Cortex of kidney (tissue), 1 donor: Measurements from ENCODE around the gene AQP12A.
"Not testable (repeated sequence)": the region's sequence is repeated elsewhere in the genome, so short reads cannot be mapped to it uniquely, and the experiment has no call there.

Experiments
- DNase-seq: peaks from one replicate; lab custom pipeline; 2025; lab: John Stamatoyannopoulos, UW

The AQP12A gene

DNA sequence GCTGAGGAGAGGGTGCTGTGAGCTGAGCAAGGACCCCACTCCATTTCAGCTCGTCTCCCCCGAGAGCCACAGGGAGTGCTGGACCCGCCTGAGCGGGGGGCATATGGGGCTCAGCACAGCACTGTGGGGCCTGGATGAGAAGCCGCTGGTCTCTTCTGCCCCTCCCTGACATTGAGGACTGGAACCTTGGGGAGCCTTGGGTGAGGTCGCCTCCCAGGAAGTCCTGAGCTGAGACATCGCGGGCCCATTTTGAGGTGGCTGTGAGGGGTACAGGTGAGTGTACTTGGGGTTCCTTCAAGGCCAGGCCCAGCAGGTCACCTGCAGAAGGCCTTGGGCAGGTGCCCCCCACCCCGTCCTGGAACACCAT lies 3.1 kb upstream of the AQP12A start:
- no peak for DNase-seq

DNA sequence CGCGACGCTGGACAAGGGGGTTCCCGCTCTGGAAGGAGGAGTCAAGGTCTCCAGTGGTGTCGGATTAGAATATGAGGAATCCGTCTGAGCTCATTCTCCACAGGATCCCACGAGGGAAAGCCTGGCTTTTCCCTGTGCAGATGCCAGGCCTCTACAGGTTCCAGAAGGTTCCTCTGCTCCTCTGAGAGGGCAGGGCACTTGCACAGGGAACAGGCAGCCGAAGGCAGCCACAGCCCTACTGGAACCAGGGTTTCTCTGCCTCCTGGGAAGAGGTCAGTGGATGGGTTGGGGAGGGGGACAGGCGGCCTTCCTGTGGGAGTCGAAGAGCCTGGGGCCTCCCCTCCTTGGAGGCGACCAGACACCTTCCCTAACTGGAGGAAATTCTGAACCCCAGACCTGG lies 1.7 kb upstream of the AQP12A start:
- no peak for DNase-seq

DNA sequence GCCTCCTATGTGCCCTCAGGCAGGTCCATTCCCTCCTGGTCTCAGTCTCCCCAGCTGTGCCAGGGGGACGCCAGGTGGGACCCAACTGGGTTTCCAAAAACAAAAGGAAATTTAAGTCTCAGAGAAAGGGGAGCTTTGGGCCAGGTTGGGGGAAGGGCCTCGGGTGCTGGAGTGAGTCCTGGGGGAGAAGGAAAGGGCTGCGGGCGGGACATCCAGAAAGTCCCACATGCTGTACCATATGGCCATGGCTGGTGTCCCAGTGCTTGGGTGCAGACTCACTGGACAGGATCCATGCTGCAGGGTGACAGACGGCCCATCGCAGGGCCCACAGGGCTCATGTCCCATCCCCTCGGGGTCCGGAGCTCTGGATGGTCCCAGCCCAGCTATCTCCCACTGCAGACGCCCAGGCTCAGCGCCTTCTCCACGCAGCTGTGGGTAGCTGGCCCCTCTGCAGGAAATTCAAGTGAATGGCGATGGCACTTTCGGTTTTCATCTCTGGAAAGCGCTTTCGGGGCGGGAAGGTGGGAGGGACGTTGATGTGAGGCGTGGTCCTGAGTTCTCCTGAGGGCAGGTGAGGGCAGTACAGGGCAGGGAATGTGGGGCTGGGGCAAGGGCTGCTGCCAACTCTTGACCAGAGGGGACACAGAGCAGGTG lies 1.1 kb upstream of the AQP12A start:
- DNase-seq: not testable (repeated sequence)

DNA sequence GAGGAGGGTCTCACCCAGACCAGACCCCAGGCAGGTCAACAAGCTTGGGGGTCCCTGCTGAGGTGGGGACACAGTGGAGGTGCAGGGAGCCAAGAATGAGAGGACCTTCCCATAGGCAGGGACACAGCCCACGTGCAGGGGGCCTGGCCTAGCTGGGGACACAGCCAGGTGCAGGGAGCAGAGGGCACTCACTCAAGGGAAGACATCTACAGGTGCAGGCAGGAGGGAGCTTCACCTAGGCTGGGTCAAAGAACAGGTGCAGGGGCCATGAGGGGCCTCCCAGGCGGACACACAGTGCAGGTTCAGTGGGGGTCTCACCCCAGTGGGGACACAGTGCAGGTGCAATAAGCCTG lies 615 bp upstream of the AQP12A start:
- DNase-seq: not testable (repeated sequence)

DNA sequence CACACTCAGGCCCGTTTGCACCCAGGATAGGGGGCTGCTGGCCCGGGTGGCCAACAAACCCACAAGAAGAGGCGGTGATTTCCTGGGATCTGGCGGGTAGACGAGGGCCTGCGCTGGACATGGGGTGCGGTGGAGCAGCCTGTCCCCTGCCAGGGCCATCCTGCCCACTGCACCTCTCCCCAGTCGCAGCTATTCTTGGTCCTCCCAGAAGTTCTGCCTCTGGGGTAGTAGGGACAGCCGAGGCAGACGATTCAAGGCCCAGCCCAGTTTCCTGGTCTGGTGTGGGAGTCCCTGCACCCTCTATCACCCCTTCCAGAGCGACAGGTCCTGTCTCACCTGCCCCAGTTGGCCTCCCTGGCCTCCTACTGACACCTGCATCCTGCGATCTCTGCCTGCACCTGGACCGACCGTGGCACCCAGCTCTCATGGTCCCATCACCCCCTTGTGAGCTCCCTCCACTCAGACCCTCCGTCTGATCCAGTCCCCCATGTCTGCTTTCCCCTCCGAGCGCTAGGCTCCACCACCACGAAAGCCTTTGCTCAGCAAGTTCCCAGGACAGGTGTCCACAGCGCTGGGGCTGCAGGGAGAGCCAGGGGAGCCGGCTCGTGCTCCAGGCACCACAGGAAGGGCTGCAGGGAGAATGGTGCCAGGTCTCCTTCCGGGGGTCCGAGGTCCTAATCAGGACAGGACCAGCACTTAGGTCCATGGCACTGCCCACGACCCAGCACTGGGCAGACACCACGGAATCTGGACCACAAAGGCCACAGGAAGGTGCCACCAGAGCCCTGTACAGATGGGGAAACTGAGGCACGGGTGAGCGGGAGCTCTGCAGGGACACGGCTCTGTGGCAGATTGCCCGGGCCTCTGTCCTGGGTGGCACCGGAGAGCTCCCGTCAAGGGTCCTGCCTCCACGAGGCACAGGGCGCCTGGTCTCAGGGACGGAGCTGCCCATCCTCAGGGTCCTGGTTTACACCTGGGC lies 1.2 kb downstream of the AQP12A start:
- DNase-seq: not testable (repeated sequence)

DNA sequence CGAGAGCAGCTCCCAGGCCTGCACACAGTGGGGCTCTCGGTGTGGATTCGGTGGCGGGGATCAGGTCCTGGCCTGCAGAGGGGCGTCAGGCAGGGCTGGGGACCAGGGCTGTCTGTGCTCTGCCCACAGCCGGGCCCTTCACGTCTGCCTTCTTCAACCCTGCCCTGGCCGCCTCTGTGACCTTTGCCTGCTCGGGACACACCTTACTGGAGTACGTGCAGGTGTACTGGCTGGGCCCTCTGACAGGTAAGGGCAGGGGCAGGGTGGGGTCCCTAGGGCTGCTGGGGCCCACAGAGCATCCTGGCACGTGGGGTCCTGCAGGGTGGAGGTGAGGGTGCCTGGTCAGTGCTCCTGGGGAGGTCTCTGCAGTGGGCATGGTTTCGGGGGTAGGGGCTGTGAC lies 2.6 kb downstream of the AQP12A start:
- DNase-seq: not testable (repeated sequence)

DNA sequence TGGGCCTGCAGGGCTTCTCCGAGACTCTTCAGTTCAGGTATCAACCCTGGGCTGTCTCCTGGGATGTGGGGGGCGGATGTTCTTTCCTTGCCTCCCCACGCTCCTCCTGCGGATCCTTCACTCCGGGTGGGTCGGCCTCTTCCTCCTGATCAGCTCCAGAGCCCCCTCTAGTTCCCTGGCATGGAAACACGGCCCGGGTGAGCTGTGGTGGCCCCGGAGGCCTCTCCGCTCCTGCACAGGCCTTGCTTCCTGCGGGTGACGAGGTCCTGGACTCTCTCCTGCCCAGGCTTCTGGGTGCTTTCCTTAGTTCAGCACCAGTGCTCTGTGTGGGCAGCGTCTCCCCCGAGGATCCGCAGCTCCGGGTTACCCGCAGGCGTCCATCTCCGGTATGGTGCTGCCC lies 3.9 kb downstream of the AQP12A start:
- DNase-seq: not testable (repeated sequence)

DNA sequence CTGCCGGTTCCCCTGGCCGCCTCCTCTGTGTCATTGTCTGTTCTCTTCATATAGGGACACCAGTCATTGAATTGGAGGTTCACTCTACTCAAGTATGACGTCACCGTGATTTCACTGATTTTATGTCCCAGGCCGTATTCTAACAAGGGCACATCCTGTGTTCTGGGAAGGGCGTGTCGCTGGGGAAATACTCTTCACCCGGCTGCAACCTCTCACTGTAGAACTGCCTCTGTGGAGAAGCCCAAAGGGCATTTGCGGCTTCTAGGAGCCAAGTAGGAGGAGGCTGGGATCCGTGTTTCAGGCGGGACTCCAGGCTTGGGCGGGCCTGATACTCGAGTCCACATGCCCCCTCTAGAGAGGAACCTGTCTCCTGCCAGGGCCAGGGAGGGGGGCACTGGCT lies 4.8 kb downstream of the AQP12A start:
- DNase-seq: not testable (repeated sequence)

DNA sequence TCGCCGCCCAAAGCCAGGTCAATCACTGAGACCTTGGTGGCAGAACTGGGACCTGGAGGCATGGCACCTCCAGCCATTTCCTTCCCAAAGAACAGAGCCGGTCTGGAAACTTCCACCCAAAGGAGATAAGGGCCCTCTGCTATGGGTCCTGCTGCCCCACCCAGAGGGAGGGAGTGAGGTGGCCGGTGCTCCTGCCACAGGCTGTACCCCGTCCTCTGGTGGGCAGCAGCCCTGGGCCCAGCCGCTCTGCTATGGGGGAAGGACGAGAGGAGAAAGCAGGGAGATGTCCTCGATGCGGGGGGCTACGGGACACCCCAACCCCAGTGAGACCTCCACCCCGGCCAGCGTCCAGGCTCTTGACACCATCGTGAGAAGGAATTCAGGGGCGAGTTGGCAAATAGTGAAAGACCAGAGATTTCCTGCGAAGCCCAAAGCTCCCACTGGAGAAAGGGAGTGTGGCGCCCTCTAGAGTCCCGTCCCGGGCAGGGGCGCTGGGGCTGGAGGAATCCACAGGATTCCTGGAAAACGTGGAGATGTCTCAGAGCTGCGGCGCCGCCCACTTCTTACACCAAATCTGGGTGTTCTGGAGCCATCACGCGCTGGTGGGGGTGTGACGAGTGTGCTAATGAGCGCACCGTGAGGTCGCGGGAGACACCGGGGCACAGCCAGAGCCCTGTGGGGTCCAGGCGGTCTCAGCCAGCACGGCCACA lies 7.3 kb downstream of the AQP12A start:
- DNase-seq: not testable (repeated sequence)

DNA sequence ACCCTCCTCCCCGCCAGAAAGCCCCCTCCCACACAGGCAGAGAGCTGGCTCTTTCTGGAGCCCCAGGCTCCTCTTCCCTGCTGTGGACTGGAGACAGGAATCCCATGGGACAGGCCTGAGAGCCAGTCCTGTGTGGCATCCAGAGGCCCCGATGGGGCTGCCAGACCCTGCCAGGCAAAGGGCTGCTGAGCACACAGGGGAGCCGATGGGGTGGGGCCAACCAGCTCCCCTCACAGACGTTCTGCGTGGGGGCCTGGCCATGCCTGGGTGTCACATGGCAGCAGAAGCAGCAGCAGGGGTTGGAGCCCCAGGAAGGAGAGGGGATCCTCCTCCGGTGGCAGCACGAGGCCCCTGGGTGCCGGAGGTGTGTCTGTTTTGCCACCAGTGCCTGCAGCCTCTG lies 8.2 kb downstream of the AQP12A start:
- DNase-seq: not testable (repeated sequence)

DNA sequence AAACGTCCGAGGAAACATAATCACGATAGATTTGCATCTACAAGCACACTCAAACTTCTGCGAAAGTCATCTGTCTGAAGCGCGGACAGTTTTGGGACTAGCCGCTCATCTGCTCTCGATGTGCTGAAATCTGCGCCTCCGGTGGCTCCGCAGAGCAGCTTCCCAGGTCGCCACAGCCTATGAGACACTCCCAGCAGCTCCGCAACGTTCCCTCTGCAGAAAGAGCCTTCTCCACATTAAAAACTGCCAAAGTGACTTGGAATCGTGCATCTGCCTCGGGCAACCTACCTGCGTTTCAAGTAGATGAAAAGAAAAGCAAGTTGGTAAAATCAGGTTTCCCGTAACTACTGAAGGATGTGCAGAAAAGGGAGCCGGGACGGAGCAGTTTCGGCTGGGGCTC lies 8.9 kb downstream of the AQP12A start:
- not testable (repeated sequence) for DNase-seq

DNA sequence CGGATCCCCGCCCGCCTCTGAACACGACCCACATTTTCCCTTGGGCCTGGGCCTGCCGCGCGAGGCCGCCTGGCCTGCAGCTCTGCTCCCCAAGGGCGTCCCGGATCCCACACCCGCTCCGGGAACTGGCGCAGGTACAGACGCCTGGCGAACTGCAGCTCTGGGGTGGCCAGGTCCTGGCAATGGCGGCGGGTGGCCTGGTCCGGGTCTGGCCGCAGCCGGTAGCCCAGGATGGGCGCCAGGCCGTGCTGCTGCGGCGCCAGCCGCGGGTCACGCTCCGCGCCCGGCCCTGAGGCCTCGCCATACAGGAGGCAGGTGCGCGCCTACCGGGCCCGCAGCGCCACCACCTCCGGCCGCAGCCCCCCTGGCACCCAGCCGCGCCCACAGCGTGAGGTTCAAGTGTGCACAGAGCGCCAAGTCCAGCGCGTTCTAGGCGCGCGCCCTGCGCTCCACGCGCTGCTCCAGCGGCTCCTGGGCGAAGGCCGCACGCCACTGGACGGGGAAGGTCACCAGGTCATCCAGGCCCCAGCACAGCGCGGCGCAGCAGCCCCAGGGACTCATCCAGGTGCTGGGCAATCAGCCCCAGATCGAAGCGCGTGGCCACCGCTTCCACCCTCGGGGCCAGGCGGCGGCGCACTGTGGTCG lies 9.5 kb downstream of the AQP12A start:
- no peak for DNase-seq

DNA sequence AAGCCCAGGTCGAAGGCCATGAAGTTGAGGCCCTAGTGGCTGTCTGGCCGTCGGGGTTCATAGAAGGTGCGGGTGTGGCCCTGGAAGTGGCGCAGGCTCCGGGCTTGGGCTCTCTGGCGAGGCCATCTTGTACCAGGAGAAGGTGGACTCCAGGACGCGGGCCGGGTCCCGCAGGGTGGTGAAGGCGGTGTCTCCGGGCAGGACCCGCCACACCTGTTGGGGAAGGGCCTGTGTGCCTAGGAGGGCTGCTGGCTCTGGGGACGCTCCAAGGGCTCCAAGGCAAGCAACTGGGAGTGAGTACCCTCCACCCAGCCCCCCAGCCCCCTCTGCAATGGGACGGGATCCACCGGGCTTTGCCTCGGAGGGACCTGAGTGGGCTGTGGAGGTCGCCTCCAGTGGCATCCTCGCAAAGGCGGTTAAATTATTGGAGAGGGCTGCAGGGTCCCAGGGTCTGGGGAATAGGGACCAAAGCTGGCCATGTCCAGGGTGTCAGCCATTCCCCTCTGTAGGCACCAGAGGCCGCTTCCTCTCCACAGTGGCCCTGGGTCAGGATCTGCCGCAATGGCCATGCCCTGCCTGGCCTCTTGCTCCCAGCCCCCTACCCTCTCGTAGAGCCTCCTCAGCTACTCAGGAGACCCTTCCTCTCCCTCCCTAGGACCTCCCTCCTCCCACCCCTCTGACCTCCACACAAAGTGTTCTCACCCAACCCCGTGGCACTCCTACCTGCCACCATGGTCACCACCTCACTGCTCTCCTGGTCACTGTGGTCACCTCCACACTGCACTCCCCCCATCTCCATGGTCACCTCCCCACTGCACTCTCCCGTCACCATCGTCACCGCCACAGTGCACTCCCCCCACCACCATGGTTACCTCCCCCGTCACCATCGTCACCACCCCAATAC lies 10.3 kb downstream of the AQP12A start:
- DNase-seq: no peak

DNA sequence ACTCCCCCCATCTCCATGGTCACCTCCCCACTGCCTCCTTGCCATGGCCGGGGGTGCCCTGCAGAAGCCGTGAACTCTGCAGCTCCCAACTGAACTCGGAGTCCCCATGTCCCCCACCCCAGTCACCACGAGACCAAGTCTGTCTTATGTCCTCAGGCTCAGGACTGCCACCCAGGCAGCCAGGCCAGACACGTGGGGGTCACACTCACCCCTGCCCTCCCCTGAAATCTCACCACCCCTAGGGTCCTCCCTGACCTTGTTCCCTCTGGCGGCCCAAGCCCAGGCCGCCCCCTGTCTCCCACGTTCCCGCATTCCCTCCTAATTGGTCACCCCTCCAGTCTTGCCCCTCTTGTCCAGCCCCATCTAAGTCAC lies 11.0 kb downstream of the AQP12A start:
- no peak for DNase-seq

DNA sequence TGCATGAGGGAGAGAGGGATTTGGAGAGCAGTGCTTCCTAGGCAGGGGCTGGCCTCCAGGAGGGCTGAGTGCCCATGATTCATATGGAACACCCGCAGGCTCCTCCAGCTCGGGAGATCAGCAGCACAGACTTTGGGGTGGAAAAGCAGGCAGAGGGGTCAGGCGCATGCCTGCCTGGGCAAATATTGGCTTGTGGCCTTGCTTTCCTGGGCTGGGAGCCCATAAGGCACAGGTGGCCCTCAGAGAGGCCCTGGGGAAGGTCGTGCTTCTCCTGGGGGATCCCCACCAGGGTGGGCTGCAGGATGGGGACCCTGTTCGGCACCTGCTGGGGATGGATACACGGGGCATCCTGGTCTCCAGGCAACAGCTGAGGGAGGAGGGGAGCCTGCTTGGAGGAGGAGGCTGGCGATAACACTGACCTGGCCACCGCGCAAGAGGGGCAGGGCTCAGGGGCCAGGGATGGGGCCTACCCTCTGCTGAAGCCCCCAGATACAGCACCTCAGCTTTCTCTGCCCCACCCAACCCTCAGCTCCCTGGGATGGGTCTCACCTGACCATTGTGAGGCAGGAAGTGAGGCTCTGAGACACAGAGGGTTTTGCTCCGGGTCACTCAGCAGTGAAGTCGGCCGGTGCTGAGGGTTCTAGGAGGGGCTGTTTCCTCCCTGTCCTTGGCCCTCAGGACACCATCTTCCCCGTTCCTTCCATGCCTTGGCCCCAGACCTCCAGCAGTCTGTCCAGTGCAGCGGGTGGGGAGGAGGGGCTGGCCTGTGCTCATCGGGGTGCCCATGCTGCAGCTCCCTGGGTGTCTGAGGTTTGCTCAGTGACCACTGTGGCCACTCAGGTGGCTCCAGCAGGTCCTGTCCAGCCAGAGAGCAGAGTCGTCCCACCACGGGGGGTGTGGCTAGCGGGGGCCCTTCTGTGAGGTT lies 12.0 kb downstream of the AQP12A start:
- no peak for DNase-seq

DNA sequence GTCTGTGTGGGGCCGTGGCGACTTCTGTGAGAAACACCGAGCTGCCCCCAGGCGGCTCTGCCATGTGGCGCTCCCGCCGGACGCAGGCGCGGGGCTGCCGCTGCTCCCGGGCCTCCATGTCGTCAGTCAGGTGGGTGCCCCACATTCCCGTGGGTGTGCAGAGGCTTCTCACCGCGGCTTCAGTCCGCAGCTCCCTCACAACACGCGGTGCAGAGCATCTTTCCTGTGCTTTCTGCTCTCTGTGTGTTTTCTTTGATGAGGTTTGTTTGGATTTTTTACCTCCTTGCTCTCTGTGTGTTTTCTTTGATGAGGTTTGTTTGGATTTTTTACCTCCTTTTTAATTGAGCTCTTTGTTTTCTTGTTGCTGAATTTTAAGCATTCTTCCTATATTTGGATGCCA lies 13.0 kb downstream of the AQP12A start:
- no peak for DNase-seq

DNA sequence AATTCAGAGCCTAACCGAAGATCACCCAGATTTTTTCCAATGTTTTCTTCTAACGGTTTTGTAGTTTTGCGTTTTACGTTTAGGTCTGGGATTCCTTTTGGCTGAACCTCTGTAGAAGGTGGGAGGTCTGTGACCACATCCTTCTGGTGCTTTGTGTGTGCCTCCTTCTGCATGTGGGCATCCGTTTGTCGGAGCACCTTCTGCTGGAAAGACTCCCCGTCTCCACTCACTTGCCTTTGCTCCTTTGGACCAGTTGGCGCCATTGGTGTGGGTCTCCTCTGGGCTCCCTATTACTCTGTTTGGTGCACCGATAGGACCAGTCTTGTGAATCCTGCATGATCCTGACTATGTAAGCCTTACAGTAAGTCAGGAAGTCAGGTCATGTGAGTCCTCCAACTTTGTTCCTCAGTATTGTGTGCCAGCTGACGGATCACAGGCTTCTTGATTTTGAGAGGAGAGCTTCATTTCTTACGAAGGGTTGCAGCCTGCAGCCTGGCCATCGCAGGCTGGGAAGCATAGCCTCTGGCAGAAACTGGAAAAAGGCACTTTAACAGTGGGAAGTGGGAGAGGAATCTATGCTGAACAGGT lies 13.6 kb downstream of the AQP12A start:
- no peak for DNase-seq

DNA sequence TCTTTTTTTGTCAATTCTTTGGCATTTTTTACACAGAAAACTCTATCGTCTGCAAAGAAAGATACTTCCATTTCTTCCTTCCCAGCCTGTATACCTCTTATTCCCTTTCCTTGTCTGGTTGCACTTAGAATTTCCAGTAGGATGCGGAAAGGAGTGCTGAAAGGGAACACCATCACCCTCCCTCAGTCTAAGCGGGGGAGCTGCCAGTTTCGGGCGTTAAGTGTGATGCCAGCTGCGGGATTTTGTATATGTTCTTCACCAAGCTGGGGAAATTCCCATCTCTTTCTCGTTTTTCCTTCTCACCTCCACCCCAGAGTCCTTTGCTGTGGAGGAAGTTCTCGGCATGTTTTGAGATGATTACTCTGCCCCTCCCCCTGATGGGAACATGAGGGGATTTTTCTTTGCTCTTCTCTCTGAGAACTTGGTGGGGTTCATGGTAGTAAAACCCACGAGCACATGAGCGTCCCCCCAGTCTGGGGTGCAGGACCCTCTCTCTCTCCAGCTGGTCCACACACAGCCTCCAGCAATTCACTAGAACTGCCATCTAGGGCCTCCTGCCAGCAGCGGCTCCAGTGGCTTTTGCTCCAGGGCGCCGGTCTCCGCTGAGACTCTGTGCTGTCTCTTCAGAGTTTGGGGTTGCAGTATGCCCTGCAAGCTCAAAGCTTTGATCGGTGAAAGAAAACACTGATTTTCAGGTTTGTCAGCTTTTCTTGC lies 15.5 kb downstream of the AQP12A start:
- no peak for DNase-seq

DNA sequence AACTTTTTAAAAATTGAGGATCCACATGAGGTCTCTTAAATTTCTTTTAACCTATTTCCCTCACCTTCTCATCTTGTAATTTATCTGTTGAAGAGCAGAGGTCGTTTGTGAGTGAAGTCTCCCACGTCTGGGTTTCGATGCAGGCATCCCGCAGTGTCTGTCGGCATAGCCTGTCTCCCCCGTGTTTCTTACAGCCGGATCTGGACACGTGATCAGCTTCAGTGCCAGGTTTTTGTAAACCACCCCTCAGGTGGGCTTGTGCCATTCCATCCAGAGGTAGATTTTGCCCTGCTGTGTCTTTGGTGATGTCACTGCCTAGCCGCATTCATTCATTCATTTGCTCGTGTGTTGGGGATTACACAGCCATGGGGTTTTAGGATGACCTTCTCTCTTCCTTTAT lies 16.2 kb downstream of the AQP12A start:
- no peak for DNase-seq
